ENCODE results near the gene INHBB.

Gene INHBB

GRCh38 chr2:120343433-120344105, 2.4 kb upstream of the INHBB start:
- peak; percentile 48 for DNase-seq

GRCh38 chr2:120344214-120344975, 1.5 kb upstream of the INHBB start:
- DNase-seq = no peak

- DNase-seq = no peak
These were observed 857 bp upstream of the INHBB start for GRCh38 chr2:120344976-120345581.

GRCh38 chr2:120345608-120346007, 328 bp upstream of the INHBB start:
- DNase-seq = no peak

GRCh38 chr2:120346667-120347358, 877 bp downstream of the INHBB start:
- DNase-seq = peak; percentile 63

- DNase-seq = no peak
These were observed 1.6 kb downstream of the INHBB start for GRCh38 chr2:120347396-120348060.

GRCh38 chr2:120348134-120348736, 2.3 kb downstream of the INHBB start:
- DNase-seq = peak; percentile 65

GRCh38 chr2:120348737-120349439, 3.0 kb downstream of the INHBB start:
- no peak for DNase-seq

- no peak for DNase-seq
These were observed 3.5 kb downstream of the INHBB start for GRCh38 chr2:120349440-120349921.

GRCh38 chr2:120350080-120350479, 4.1 kb downstream of the INHBB start:
- no peak for DNase-seq

GRCh38 chr2:120350801-120351320, 4.9 kb downstream of the INHBB start:
- DNase-seq = no peak

GRCh38 chr2:120352696-120353590, 7.0 kb downstream of the INHBB start:
- DNase-seq = no peak

- no peak for DNase-seq
These were observed 7.6 kb downstream of the INHBB start for GRCh38 chr2:120353591-120353898.

- DNase-seq = no peak
These were observed 8.0 kb downstream of the INHBB start for GRCh38 chr2:120353931-120354330.

GRCh38 chr2:120354467-120354866, 8.5 kb downstream of the INHBB start:
- DNase-seq = no peak

GRCh38 chr2:120354935-120355779, 9.2 kb downstream of the INHBB start:
- DNase-seq = no peak

GRCh38 chr2:120355780-120356266, 9.9 kb downstream of the INHBB start:
- DNase-seq = no peak

GRCh38 chr2:120357768-120358167, 11.8 kb downstream of the INHBB start:
- no peak for DNase-seq

- DNase-seq = no peak
These were observed 13.0 kb downstream of the INHBB start for GRCh38 chr2:120358734-120359465.
